Psoas muscle (tissue), 8 donors: Measurements from ENCODE around the gene UNC45A. TPM values are rescaled to one million over a fixed set of nuclear protein-coding genes. Genes with fewer than 3 reads are reported as not detected.
"Not testable (repeated sequence)": the region's sequence is repeated elsewhere in the genome, so short reads cannot be mapped to it uniquely, and the experiment has no call there.

Source experiments
- ATAC-seq, 4 donors: fragments of 200-7000 bp; cut with Tn5 transposase; one replicate each; pipeline ENCODE4 v1.9.1; 2020; ENCODE audit warnings: moderate library complexity in 3 of 4, mild to moderate bottlenecking in 2 of 4
- DNase-seq, 2 donors: peaks; one replicate each; pipeline ENCODE4 v3.0.0-alpha.2; 2020
- H3K27ac ChIP-seq: fragments of 200-600 bp; one replicate; pipeline ENCODE4 v1.8.0; 2022
- H3K27me3 ChIP-seq, 3 donors: fragments of 200-600 bp in 1 of 3; one replicate each; pipeline versions ENCODE4 v1.6.1 to v1.8.0; 2013 to 2022; ENCODE audit warnings: low read length in 2 of 3, mild to moderate bottlenecking in 2 of 3, moderate library complexity in 1 of 3; ENCODE audit not compliant: insufficient read depth in 3 of 3
- H3K36me3 ChIP-seq, 2 donors: fragments of 200-600 bp in 1 of 2; one replicate each; pipeline versions ENCODE4 v1.6.1 to v1.8.0; 2013 to 2022; ENCODE audit warnings: low read depth in 1 of 2, mild to moderate bottlenecking in 1 of 2, moderate library complexity in 1 of 2; ENCODE audit not compliant: insufficient read depth in 1 of 2
- H3K4me1 ChIP-seq: fragments of 200-600 bp; one replicate; pipeline ENCODE4 v1.8.0; 2022
- H3K4me3 ChIP-seq: fragments of 200-600 bp; one replicate; pipeline ENCODE4 v1.8.0; 2022; ENCODE audit warnings: mild to moderate bottlenecking
- H3K9me3 ChIP-seq: fragments of 200-600 bp; one replicate; pipeline ENCODE4 v1.8.0; 2022
- WGBS, 3 donors: extraction: QIAGEN DNeasy Blood & Tissue Kit; methylation state at CpG; one replicate each; pipeline versions ENCODE4 v1.1.6 to v1.1.7; 2013; 5-methylcytosine and 5-hydroxymethylcytosine counted together
- intact Hi-C, 2 donors: fragments of 100-400 bp; cut with DNase I; formaldehyde crosslinking; loops; one replicate each; pipeline versions ENCODE4 v1.11.0 to v1.14.2; 2022
- polyA plus RNA-seq, 3 donors: library from polyadenylated mRNA; stranded (reverse); fragments of 200-250 nt; gene quantifications; one replicate each; pipeline ENCODE4 v1.2.3, GENCODE V29; 2013
- total RNA-seq, 4 donors: library from RNA; stranded (reverse); fragmentation: NEBNext Ultra II Directional in 2 of 4; extraction: Animal tissue kit (Norgen Biotek cat#: 25700) in 2 of 4; gene quantifications; one replicate each; pipeline versions ENCODE4 v1.2.1 to v1.2.4, GENCODE V29; 2021 to 2023
- TF ChIP-seq, protein P1 (sequence below): fragments of 200-600 bp; IDR thresholded peaks from one replicate; pipeline ENCODE4 v1.8.0; 2022; ENCODE audit warnings: antibody characterized with exemption
- donor health status: healthy with polysubstance abuse.
- donor health status: DM: no; HTN: no; CAD: no; lungs with moderate emphysema.
- donor health status: Bipolar disorder and iron deficiency.
- donor health status: healthy.
- donor health status: DM: yes; HTN: yes; CAD: no.
- donor health status: DM: no; HTN: no; CAD: no.
- donor health status: DM: no; HTN: no; CAD: no.
- donor health status: DM: yes; HTN: yes; CAD: no.

The UNC45A gene
- total and polyA plus RNA-seq, 7 donors = 9.2 to 17.5 (median 12.0) TPM

DNA sequence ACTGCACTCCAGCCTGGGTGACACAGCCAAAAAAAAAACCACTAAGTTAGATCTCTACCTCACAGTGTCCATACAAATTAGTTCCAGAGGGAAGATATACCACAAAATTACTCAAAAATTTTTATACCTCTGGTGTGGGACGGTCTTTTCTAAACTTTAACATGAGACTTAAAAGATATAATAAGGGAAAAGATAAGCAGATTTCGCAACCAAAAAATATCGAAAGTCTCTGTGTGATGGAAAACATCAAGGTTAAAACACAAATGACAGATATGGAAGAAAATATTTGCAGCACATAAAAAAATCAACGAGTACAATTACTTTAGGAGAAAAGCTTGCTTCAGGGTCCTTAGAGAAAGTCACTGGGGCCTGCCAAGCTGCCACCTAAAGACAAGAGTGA lies 13.2 kb upstream of the UNC45A start:
- Histone ChIP-seq H3K27ac (no peak overlapping the region), H3K4me3 (no peak overlapping the region), H3K36me3 (peaks cover 7 to 64% of the 10 kb centered on the region in 2 donors), H3K4me1 (no peaks in the 10 kb centered on the region), H3K9me3 (no peaks in the 10 kb centered on the region), H3K27me3 (no peaks in the 10 kb centered on the region)
- intact Hi-C loops = no loop called here
- TF ChIP-seq, protein P1, sequence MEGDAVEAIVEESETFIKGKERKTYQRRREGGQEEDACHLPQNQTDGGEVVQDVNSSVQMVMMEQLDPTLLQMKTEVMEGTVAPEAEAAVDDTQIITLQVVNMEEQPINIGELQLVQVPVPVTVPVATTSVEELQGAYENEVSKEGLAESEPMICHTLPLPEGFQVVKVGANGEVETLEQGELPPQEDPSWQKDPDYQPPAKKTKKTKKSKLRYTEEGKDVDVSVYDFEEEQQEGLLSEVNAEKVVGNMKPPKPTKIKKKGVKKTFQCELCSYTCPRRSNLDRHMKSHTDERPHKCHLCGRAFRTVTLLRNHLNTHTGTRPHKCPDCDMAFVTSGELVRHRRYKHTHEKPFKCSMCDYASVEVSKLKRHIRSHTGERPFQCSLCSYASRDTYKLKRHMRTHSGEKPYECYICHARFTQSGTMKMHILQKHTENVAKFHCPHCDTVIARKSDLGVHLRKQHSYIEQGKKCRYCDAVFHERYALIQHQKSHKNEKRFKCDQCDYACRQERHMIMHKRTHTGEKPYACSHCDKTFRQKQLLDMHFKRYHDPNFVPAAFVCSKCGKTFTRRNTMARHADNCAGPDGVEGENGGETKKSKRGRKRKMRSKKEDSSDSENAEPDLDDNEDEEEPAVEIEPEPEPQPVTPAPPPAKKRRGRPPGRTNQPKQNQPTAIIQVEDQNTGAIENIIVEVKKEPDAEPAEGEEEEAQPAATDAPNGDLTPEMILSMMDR = no peak
- ATAC-seq (no peak), DNase-seq (no peak)
- 91 to 96% (median 93%) methylated on average over 4 of the region's 4 CpGs for WGBS, 3 donors

DNA sequence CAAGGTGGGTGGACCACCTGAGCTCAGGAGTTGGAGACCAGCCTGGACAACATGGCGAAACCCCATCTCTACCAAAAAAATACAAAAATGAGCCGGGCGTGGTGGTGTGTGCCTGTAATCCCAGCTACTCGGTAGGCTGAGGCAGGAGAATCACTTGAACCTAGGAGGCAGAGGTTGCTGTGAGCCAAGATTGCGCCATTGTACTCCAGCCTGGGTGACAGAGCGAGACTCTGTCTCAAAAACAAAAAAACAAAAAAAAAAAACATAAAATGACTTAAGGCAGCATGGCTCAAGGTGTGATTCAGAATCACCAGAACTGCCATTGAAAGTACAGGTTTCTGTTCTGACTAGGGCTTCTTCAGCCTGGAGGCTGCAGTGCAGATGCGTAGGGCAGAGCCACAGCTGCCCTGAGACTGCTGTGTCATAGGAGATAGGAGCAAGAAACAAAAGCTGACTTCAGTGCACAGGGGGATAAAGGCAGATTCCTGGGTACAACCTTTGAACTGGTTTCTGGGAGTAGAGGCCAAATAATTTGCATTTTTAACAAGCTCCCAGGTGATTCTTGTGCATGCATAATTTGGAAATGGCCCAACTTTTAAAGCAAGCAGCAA lies 12.3 kb upstream of the UNC45A start:
- peak in 1 of 2 donors; percentile 14 for DNase-seq
- H3K27me3 ChIP-seq, intact Hi-C loops, H3K4me3 ChIP-seq, H3K4me1 ChIP-seq, H3K9me3 ChIP-seq, H3K27ac ChIP-seq: not testable (repeated sequence)
- peak in 1 of 4 donors; percentile 42 for ATAC-seq
- WGBS, 3 donors = 87 to 94% (median 92%) methylated on average over 7 of the region's 7 CpGs
- peaks cover 7 to 55% of the 10 kb centered on the region in 2 donors for H3K36me3 ChIP-seq

DNA sequence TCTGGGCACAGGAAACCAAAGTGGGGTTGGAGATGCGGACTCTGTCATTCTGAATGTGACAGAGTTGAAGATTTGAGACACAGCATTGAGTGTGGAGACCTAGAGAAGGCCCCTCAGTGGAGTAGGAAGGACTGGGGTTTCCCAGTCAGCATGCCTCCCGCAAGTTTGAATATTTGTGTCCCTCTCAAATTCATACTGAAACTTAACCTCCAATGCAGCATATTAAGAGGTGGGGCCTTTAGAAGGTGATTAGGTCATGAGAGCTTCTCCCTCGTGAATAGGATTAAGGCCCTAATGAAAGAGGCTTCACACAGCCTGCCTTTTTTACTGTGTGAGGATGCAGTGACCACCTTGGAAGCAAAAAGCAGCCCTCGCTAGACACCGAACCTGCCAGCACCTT lies 10.7 kb upstream of the UNC45A start:
- intact Hi-C loops = no loop called here
- 86 to 88% (median 86%) methylated on average over 5 of the region's 5 CpGs for WGBS, 3 donors
- Histone ChIP-seq H3K27me3 (no peaks in the 10 kb centered on the region), H3K4me3 (no peak overlapping the region), H3K4me1 (peaks cover 7% of the 10 kb centered on the region), H3K36me3 (peaks cover 0 to 39% of the 10 kb centered on the region in 2 donors), H3K9me3 (no peaks in the 10 kb centered on the region), H3K27ac (no peak overlapping the region)
- TF ChIP-seq, protein P1 = no peak
- no peak for DNase-seq
- no peak for ATAC-seq

DNA sequence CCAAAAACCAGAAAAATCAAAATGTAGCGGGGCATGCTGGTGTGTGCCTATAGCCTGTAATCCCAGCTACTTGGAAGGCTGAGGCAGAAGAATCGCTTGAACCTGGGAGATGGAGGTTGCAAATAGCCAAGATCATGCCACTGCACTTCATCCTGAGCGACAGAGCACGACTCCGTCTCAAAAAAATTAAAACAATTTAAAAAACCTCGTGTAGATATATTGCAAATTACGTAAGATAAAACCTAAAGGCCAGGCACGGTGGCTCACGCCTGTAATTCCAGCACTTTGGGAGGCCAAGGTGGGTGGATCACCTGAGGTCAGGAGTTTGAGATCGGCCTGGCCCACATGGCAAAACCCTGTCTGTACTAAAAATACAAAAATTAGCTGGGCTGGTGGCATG lies 8.3 kb upstream of the UNC45A start:
- peak in 1 of 2 donors; percentile 42 for DNase-seq
- H3K9me3 ChIP-seq, intact Hi-C loops, H3K4me3 ChIP-seq, ATAC-seq, H3K27me3 ChIP-seq, H3K27ac ChIP-seq: not testable (repeated sequence)
- WGBS, 3 donors = 84 to 92% (median 89%) methylated on average over 10 of the region's 10 CpGs
- Histone ChIP-seq H3K4me1 (peaks cover 22% of the 10 kb centered on the region), H3K36me3 (peaks cover 0 to 15% of the 10 kb centered on the region in 2 donors)

DNA sequence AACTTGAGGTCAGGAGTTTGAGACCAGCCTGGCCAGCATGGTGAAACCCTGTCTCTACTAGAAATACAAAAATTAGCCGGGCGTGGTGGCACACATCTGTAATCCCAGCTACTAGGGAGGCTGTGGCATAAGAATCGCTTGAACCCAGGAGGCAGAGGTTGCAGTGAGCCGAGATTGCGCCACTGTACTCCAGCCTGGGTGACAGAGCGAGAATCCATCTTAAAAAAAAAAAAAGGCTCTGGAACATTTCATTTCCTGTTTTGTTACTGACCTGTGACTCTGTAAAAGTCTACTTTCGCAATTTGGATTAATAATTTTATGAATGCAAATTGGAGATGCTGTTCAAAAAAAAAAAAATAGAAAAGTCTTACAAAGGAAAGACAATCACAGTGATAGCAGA lies 7.0 kb upstream of the UNC45A start:
- 87 to 92% (median 92%) methylated on average over 7 of the region's 7 CpGs for WGBS, 3 donors
- H3K36me3 ChIP-seq, H3K27me3 ChIP-seq, intact Hi-C loops, H3K9me3 ChIP-seq, H3K4me3 ChIP-seq, ATAC-seq, H3K27ac ChIP-seq: not testable (repeated sequence)
- H3K4me1 ChIP-seq = peaks cover 25% of the 10 kb centered on the region
- DNase-seq = peak in 1 of 2 donors; percentile 34

DNA sequence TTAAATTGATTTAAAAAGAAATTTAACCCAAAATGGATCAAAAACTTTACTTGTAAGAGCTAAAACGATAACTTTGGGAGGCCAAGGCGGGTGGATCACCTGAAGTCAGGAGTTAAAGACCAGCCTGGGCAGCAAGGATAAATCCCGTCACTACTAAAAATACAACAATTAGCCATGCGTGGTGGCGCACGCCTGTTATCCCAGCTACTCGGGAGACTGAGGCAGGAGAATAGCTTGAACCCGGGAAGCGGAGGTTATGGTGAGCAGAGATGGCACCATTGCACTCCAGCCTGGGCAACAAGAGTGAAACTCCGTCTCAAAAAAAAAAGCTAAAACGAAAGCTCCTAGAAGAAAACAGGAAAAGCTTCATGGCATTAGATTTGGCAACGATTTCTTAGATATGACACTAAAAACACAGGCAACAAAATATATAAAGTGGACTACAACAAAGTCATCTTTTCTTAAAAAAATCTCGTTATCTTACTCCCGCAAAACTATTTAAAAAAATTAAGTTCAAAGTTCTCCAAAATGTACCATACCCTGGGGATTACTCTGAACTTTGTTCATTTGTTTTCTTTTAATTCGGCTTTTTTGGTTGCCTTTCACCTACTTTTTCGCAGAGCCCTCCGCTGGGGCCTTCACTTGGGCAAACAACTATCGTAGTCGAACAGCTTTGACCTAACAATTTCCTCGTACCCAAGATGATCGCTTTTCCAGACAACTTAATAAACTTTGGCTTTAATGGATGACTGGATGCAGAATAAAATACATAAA lies 5.7 kb upstream of the UNC45A start:
- TF ChIP-seq, protein P1 = no peak
- H3K4me1 ChIP-seq = peaks cover 32% of the 10 kb centered on the region
- H3K27me3 ChIP-seq = no peaks in the 10 kb centered on the region
- intact Hi-C loops = no loop called here
- peak overlapping the region; percentile 95 for H3K4me3 ChIP-seq
- H3K27ac ChIP-seq = peak overlapping the region; percentile 95
- peak; percentile 1 to 10 (median 1) for ATAC-seq
- H3K36me3 ChIP-seq = no peaks in the 10 kb centered on the region
- peak in 1 of 2 donors; percentile 24 for DNase-seq
- 43 to 51% (median 46%) methylated on average over 21 of the region's 21 CpGs for WGBS, 3 donors
- H3K9me3 ChIP-seq = no peaks in the 10 kb centered on the region
